Measurements from ENCODE around the gene DUS2.
A peak's percentile ranks its signal among the peaks of the same experiment; 100 is the strongest.
"Not testable (repeated sequence)": the region's sequence is repeated elsewhere in the genome, so short reads cannot be mapped to it uniquely, and the experiment has no call there.

DUS2 gene

GRCh38 chr16:68089067-68089466 is 66.0 kb downstream of the DUS2 start:
- no peak for DNase-seq (ENCODE audit: low read depth)
- TF ChIP-seq CTCF (conservative IDR thresholded peaks at IDR 0.05; ENCODE audit: low read length): no peak
- H3K4me3 ChIP-seq (ENCODE audit: low read length): no peak overlapping the region

- no peak for DNase-seq (ENCODE audit: low read depth)
- TF ChIP-seq CTCF (conservative IDR thresholded peaks at IDR 0.05; ENCODE audit: low read length): no peak
- H3K4me3 ChIP-seq (ENCODE audit: low read length): no peak overlapping the region
Measured at GRCh38 chr16:68090130-68090529, 67.0 kb downstream of the DUS2 start.

GRCh38 chr16:68090533-68090932 is 67.4 kb downstream of the DUS2 start:
- TF ChIP-seq CTCF (conservative IDR thresholded peaks at IDR 0.05; ENCODE audit: low read length): no peak
- H3K4me3 ChIP-seq (ENCODE audit: low read length): no peak overlapping the region

GRCh38 chr16:68091380-68092261 is 68.5 kb downstream of the DUS2 start:
- TF ChIP-seq CTCF (conservative IDR thresholded peaks at IDR 0.05; ENCODE audit: low read length): no peak
- no peak overlapping the region for H3K4me3 ChIP-seq (ENCODE audit: low read length)
- DNase-seq (ENCODE audit: low read depth): peak; percentile 70

More at GRCh38 chr16:68090533-68090932, 67.4 kb downstream of the DUS2 start:
- DNase-seq (ENCODE audit: low read depth): no peak

GRCh38 chr16:68092275-68092674 is 69.2 kb downstream of the DUS2 start:
- H3K4me3 ChIP-seq (ENCODE audit: low read length); DNase-seq (ENCODE audit: low read depth): not testable (repeated sequence)

- DNase-seq (ENCODE audit: low read depth): peak; percentile 61
- peak; percentile 81 for TF ChIP-seq CTCF (conservative IDR thresholded peaks at IDR 0.05; ENCODE audit: low read length)
- H3K4me3 ChIP-seq (ENCODE audit: low read length): no peak overlapping the region
Measured at GRCh38 chr16:68093816-68094613, 70.9 kb downstream of the DUS2 start.

- H3K4me3 ChIP-seq (ENCODE audit: low read length): no peak overlapping the region
- no peak for TF ChIP-seq CTCF (conservative IDR thresholded peaks at IDR 0.05; ENCODE audit: low read length)
- DNase-seq (ENCODE audit: low read depth): no peak
Measured at GRCh38 chr16:68094614-68094934, 71.5 kb downstream of the DUS2 start.
